SK-N-SH (cell line): ENCODE data around the gene C3orf52.
A peak's percentile ranks its signal among the peaks of the same experiment; 100 is the strongest.

Experiments
- CTCF ChIP-seq: fragments of 200-600 bp; sonication (generic); IDR thresholded peaks from 2 replicates; pipeline ENCODE4 v1.6.1; 2017; ENCODE audit warnings: antibody characterized with exemption, mild to moderate bottlenecking, moderate library complexity
- EZH2phosphoT487 ChIP-seq: fragments of 200-600 bp; sonication (generic); IDR thresholded peaks from 2 replicates; pipeline ENCODE4 v1.6.1; 2017; ENCODE audit warnings: low read depth, mixed run types, mild to moderate bottlenecking, antibody characterized with exemption, moderate library complexity, borderline replicate concordance
- FOSL2 ChIP-seq: IDR thresholded peaks from 2 replicates; pipeline ENCODE4 v1.4.0; 2012; ENCODE audit warnings: low read depth, mild to moderate bottlenecking, moderate library complexity, borderline replicate concordance
- MAX ChIP-seq: IDR thresholded peaks from 2 replicates; pipeline ENCODE4 v1.4.0; 2012; ENCODE audit warnings: low read depth
- POLR2AphosphoS5 ChIP-seq: IDR thresholded peaks from 2 replicates; pipeline ENCODE4 v1.6.1; 2012; ENCODE audit warnings: low read depth, low read length
- RFX5 ChIP-seq: IDR thresholded peaks from 2 replicates; pipeline ENCODE4 v1.6.1; 2012; ENCODE audit warnings: mild to moderate bottlenecking, improper control_type of control experiment, low read length
- SMC3 ChIP-seq: IDR thresholded peaks from 2 replicates; pipeline ENCODE4 v1.6.1; 2012; ENCODE audit warnings: low read depth, low read length, improper control_type of control experiment
- TCF12 ChIP-seq: IDR thresholded peaks from 2 replicates; pipeline ENCODE4 v1.4.0; 2012
- TEAD4 ChIP-seq: IDR thresholded peaks from 2 replicates; pipeline ENCODE4 v1.4.0; 2012; ENCODE audit warnings: mild to moderate bottlenecking, borderline replicate concordance; ENCODE audit not compliant: insufficient read depth
- USF1 ChIP-seq: IDR thresholded peaks from 2 replicates; pipeline ENCODE4 v1.4.0; 2012; ENCODE audit warnings: low read depth, borderline replicate concordance

- no peak for TF ChIP-seq MAX
- TF ChIP-seq CTCF = no peak
- TF ChIP-seq RFX5 = no peak
- TF ChIP-seq SMC3 = no peak
- no peak for TF ChIP-seq EZH2phosphoT487
- no peak for TF ChIP-seq TEAD4
- TF ChIP-seq TCF12 = no peak
- no peak for TF ChIP-seq POLR2AphosphoS5
- TF ChIP-seq FOSL2 = peak; percentile 25; the same call in 1 of the 2 replicates
- no peak for TF ChIP-seq USF1
These were observed 811 bp downstream of the C3orf52 start for GRCh38 chr3:112086875-112087524.
